ENCODE measurements around the gene RANBP1.

DNA sequence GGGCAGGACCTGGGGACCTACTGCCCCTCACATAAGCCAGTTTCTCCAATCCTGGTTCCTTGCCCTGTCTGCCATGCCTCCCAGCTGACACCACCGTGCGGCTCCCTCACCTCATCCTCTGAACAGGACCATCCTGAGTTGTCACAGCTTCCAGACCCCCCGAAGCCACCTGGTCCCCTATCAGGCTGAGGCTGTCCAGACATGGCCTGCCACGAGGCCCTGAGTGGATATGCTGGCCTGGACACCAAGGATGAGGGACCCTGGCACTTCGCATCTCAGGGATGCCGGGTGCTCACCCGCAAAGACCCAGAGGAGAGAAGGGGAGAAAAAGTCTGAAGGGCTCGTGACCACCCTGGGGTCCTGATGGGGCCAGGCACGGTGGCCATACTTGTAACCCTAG is 50.8 kb downstream of the RANBP1 start:
- TF ChIP-seq, protein P1, sequence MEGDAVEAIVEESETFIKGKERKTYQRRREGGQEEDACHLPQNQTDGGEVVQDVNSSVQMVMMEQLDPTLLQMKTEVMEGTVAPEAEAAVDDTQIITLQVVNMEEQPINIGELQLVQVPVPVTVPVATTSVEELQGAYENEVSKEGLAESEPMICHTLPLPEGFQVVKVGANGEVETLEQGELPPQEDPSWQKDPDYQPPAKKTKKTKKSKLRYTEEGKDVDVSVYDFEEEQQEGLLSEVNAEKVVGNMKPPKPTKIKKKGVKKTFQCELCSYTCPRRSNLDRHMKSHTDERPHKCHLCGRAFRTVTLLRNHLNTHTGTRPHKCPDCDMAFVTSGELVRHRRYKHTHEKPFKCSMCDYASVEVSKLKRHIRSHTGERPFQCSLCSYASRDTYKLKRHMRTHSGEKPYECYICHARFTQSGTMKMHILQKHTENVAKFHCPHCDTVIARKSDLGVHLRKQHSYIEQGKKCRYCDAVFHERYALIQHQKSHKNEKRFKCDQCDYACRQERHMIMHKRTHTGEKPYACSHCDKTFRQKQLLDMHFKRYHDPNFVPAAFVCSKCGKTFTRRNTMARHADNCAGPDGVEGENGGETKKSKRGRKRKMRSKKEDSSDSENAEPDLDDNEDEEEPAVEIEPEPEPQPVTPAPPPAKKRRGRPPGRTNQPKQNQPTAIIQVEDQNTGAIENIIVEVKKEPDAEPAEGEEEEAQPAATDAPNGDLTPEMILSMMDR (IDR thresholded peaks at IDR 0.05; ENCODE audit: insufficient read depth, low read length), result no peak
- TF ChIP-seq POLR2AphosphoS5 (IDR thresholded peaks at IDR 0.05; ENCODE audit: low read depth) (no peak), REST (IDR thresholded peaks at IDR 0.05; ENCODE audit: insufficient replicate concordance, low read depth) (no peak), GABPA (IDR thresholded peaks at IDR 0.05; ENCODE audit: low read depth) (no peak), SPI1 (IDR thresholded peaks at IDR 0.05; ENCODE audit: borderline replicate concordance, low read depth) (no peak)
